Measurements from ENCODE around the gene CPSF2.

CPSF2 gene

GRCh38 chr14:92122351-92122677 lies 545 bp downstream of the CPSF2 start:
- TF ChIP-seq, protein P1, sequence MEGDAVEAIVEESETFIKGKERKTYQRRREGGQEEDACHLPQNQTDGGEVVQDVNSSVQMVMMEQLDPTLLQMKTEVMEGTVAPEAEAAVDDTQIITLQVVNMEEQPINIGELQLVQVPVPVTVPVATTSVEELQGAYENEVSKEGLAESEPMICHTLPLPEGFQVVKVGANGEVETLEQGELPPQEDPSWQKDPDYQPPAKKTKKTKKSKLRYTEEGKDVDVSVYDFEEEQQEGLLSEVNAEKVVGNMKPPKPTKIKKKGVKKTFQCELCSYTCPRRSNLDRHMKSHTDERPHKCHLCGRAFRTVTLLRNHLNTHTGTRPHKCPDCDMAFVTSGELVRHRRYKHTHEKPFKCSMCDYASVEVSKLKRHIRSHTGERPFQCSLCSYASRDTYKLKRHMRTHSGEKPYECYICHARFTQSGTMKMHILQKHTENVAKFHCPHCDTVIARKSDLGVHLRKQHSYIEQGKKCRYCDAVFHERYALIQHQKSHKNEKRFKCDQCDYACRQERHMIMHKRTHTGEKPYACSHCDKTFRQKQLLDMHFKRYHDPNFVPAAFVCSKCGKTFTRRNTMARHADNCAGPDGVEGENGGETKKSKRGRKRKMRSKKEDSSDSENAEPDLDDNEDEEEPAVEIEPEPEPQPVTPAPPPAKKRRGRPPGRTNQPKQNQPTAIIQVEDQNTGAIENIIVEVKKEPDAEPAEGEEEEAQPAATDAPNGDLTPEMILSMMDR (IDR thresholded peaks at IDR 0.05; ENCODE audit: control insufficient read depth, extremely low read depth, insufficient read depth) = no peak
- peak overlapping the region; percentile 81 for H3K4me3 ChIP-seq (ENCODE audit: low read depth, low read length)
- DNase-seq (ENCODE audit: low read depth) = no peak

DNA sequence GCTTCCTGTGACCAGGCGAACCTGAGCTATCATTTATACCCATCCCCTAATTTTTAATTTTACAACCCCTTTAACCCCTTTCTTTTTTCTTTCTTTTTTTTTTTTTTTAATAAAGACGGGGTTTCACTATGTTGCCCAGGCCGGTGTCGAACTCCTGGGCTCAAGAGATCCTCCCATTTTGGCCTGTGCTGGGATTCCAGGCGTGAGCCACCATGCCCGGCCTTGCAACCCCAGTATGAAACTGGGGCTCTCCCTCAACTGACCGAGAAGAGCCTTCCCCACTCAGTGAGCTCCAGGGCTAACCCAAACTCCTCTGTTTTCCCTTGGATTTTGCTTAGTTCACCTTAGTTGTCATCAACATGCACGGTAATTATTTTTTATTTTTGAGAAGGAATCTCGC lies 992 bp downstream of the CPSF2 start:
- TF ChIP-seq, protein P1 (IDR thresholded peaks at IDR 0.05; ENCODE audit: control insufficient read depth, extremely low read depth, insufficient read depth) = no peak
- DNase-seq (ENCODE audit: low read depth) = no peak
- H3K4me3 ChIP-seq (ENCODE audit: low read depth, low read length) = peak overlapping the region; percentile 81

GRCh38 chr14:92134456-92134855 lies 12.7 kb downstream of the CPSF2 start:
- TF ChIP-seq, protein P1 (IDR thresholded peaks at IDR 0.05; ENCODE audit: control insufficient read depth, extremely low read depth, insufficient read depth) = no peak

GRCh38 chr14:92135269-92135668 lies 13.5 kb downstream of the CPSF2 start:
- peak; percentile 68 for DNase-seq (ENCODE audit: low read depth)
- no peak overlapping the region for H3K4me3 ChIP-seq (ENCODE audit: low read depth, low read length)
- TF ChIP-seq, protein P1 (IDR thresholded peaks at IDR 0.05; ENCODE audit: control insufficient read depth, extremely low read depth, insufficient read depth) = peak; percentile 65

More at GRCh38 chr14:92134456-92134855, 12.7 kb downstream of the CPSF2 start:
- no peak for DNase-seq (ENCODE audit: low read depth)
- no peak overlapping the region for H3K4me3 ChIP-seq (ENCODE audit: low read depth, low read length)

DNA sequence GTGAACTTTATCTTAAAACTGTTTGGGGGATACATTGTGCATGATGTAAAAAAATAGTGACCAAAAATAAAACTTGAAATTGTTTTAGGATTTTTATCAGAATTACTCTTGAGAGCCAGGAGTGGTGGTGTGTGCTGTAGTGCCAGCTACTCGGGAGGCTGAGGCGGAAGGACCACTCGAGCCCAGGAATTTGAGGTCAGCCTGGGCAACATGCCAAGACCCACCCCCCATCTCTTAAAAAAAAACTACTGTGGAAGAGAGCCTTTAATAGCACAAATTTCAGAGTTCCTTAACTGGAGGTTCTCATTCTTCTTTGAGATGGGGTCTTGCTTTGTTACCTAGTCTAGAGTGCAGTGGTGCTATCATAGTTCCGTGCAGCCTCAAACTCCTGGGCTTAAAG lies 21.5 kb downstream of the CPSF2 start:
- TF ChIP-seq, protein P1 (IDR thresholded peaks at IDR 0.05; ENCODE audit: control insufficient read depth, extremely low read depth, insufficient read depth) = no peak
- no peak for DNase-seq (ENCODE audit: low read depth)
- no peak overlapping the region for H3K4me3 ChIP-seq (ENCODE audit: low read depth, low read length)

GRCh38 chr14:92143962-92144361 lies 22.2 kb downstream of the CPSF2 start:
- H3K4me3 ChIP-seq (ENCODE audit: low read depth, low read length) = no peak overlapping the region
- DNase-seq (ENCODE audit: low read depth) = no peak
- TF ChIP-seq, protein P1 (IDR thresholded peaks at IDR 0.05; ENCODE audit: control insufficient read depth, extremely low read depth, insufficient read depth) = no peak

DNA sequence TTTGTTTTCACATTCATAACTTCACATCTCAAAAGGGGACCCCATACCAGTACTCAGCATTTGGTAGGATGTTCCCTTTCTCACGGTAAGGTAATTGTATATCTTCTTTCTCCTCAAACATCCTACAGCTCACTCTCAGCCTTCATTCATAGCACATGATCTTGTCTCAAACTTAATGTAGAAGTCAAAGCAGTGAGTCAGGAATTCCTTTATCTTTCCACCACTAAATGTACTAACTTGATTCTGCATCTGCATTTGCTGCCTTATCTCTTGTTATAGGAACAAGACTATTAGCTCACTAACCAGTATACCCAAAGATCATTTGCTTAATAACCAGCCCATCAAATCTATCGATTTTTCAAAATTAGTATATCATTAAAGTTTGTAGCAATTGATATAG lies 22.9 kb downstream of the CPSF2 start:
- TF ChIP-seq, protein P1 (IDR thresholded peaks at IDR 0.05; ENCODE audit: control insufficient read depth, extremely low read depth, insufficient read depth) = no peak
- H3K4me3 ChIP-seq (ENCODE audit: low read depth, low read length) = no peak overlapping the region
- no peak for DNase-seq (ENCODE audit: low read depth)
